Measurements from ENCODE around the gene C18orf54. TPM values are rescaled to one million over a fixed set of nuclear protein-coding genes. Genes with fewer than 3 reads are reported as not detected.
A peak's percentile ranks its signal among the peaks of the same experiment; 100 is the strongest.
"Not testable (repeated sequence)": the region's sequence is repeated elsewhere in the genome, so short reads cannot be mapped to it uniquely, and the experiment has no call there.

The C18orf54 gene
- 10 to 100 TPM; 17.8 to 29.5 TPM for total RNA-seq
- 21.0 TPM for polyA plus RNA-seq (2013, experiment 1 of 2)
- 22.6 TPM for polyA plus RNA-seq (2013, experiment 2 of 2)
- long read RNA-seq, experiment 1, full-length matches to known transcripts: 2 of 15 reads
- long read RNA-seq, experiment 1, partial matches to known transcripts: 0 of 15 reads
- long read RNA-seq, experiment 1, other reads (novel, unspliced or antisense): 13 of 15 reads
- long read RNA-seq, experiment 2, full-length matches to known transcripts: 18 of 30 reads
- long read RNA-seq, experiment 2, partial matches to known transcripts: 3 of 30 reads
- long read RNA-seq, experiment 2, other reads (novel, unspliced or antisense): 9 of 30 reads
- long read RNA-seq, experiment 3, full-length matches to known transcripts: 17 of 25 reads
- long read RNA-seq, experiment 3, partial matches to known transcripts: 1 of 25 reads
- long read RNA-seq, experiment 3, other reads (novel, unspliced or antisense): 7 of 25 reads
- long read RNA-seq, experiment 4, partial matches to known transcripts: 1 of 1 reads
- long read RNA-seq, experiment 4, other reads (novel, unspliced or antisense): 0 of 1 reads

DNA sequence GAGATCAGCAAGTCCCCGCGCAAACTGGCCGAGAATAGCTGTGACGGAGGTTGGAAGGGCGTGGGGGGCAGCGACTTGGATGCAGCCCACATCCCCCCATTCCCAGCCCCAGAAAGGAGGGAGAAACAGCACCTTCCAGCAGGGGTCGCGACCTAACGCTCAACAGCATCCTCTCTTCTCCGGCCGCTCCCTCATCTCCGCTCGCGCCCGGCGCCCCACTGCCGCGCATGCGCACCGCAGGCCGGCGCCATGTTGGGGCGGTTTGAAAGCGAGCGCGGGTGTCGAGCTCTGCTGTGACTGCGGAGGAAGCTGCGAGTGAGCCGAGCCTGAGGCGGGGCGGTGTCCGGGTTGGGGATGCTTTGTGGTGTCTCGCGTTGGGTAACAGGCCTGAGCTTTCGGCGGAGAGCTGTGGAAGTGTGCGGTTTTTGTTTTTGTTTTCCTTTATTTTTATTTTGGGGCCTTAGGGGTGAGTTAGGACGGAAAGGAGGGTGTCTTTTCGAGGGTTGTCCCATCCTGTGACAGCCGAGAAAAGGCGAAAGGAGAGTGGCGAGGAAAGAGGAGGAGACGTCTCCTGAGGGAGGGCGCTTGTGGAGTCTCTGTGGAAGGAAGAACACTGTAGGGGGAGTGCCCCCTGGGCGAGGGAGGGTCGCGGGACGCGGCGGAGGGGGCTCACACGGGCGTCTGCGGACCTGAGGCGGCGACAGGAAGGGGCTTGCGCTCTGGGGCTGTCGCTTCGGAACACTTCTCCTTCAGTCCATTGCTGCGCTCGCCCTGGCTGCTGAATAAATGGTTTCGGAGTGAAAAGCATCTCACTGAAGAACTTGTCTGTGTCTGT, at the start of gene C18orf54, which contains the start of gene STARD6:
C18orf54 (plus strand) TSS at position 247 of the 835 bp plus-strand sequence. CDS start 2,667 bp downstream, outside the sequence.
STARD6 (minus strand) TSS at position 199 of the 835 bp plus-strand sequence. CDS start 3,285 bp downstream, outside the sequence.
- DNase-seq: peak; percentile 97
- Mint-ChIP-seq H3K4me3 (peak within 1 kb of the TSS; percentile 94), H3K27ac (peak within 1 kb of the TSS; percentile 91), H3K9me3 (no peaks in the 10 kb centered on the region), H3K36me3 (ENCODE audit: low read depth) (peaks cover 19% of the 10 kb centered on the region), H3K4me1 (peaks cover 15% of the 10 kb centered on the region), H3K27me3 (ENCODE audit: insufficient read depth) (no peaks in the 10 kb centered on the region)
- H3K36me3 ChIP-seq (ENCODE audit: control insufficient read depth, insufficient read depth, low read length): peaks cover 23% of the 10 kb centered on the region
- peak within 1 kb of the TSS; percentile 85 for H3K4me3 ChIP-seq (ENCODE audit: low read length)
- H3K9ac ChIP-seq (ENCODE audit: extremely low read depth, low read length, poor library complexity, severe bottlenecking): peak within 1 kb of the TSS; percentile 60
- 0% methylated on average over 13 to 62 of the region's 62 CpGs for WGBS, 2 experiments (ENCODE audit: insufficient coverage in 1 of 2, insufficient read length in 1 of 2)
- no peaks in the 10 kb centered on the region for H3K27me3 ChIP-seq (ENCODE audit: control insufficient read depth, insufficient read depth, low read length, poor library complexity, severe bottlenecking)
- peak within 1 kb of the TSS; percentile 73 for H3K27ac ChIP-seq (ENCODE audit: low read depth, low read length)
- TF ChIP-seq, protein P1, sequence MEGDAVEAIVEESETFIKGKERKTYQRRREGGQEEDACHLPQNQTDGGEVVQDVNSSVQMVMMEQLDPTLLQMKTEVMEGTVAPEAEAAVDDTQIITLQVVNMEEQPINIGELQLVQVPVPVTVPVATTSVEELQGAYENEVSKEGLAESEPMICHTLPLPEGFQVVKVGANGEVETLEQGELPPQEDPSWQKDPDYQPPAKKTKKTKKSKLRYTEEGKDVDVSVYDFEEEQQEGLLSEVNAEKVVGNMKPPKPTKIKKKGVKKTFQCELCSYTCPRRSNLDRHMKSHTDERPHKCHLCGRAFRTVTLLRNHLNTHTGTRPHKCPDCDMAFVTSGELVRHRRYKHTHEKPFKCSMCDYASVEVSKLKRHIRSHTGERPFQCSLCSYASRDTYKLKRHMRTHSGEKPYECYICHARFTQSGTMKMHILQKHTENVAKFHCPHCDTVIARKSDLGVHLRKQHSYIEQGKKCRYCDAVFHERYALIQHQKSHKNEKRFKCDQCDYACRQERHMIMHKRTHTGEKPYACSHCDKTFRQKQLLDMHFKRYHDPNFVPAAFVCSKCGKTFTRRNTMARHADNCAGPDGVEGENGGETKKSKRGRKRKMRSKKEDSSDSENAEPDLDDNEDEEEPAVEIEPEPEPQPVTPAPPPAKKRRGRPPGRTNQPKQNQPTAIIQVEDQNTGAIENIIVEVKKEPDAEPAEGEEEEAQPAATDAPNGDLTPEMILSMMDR (conservative IDR thresholded peaks at IDR 0.05): peak; percentile 82
- H3K9me3 ChIP-seq (ENCODE audit: control insufficient read depth, low read length): no peaks in the 10 kb centered on the region
- H3K4me1 ChIP-seq (ENCODE audit: control insufficient read depth, insufficient read depth, low read length): no peaks in the 10 kb centered on the region

DNA sequence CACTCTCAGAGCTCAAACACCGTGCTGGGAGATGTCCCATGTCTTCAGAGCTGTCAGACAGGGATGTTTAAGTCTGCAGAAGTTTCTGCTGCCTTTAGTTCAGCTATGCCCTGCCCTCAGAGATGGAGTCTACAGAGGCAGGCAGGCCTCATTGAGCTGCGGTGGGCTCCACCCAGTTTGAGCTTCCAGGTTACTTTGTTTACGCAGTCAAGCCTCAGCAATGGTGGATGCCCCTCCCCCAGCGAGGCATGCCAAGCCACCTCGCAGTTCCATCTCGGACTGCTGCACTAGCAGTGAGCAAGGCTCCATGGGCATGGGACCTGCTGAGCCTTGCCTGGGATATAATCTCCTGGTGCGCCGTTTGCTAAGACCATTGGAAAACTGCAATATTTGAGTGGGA, 48.1 kb upstream of the C18orf54 start:
- WGBS, 2 experiments (ENCODE audit: insufficient coverage in 1 of 2, insufficient read length in 1 of 2): 86 to 94% methylated on average over 4 to 8 of the region's 8 CpGs
- H3K36me3 ChIP-seq (ENCODE audit: control insufficient read depth, insufficient read depth, low read length): not testable (repeated sequence)

DNA sequence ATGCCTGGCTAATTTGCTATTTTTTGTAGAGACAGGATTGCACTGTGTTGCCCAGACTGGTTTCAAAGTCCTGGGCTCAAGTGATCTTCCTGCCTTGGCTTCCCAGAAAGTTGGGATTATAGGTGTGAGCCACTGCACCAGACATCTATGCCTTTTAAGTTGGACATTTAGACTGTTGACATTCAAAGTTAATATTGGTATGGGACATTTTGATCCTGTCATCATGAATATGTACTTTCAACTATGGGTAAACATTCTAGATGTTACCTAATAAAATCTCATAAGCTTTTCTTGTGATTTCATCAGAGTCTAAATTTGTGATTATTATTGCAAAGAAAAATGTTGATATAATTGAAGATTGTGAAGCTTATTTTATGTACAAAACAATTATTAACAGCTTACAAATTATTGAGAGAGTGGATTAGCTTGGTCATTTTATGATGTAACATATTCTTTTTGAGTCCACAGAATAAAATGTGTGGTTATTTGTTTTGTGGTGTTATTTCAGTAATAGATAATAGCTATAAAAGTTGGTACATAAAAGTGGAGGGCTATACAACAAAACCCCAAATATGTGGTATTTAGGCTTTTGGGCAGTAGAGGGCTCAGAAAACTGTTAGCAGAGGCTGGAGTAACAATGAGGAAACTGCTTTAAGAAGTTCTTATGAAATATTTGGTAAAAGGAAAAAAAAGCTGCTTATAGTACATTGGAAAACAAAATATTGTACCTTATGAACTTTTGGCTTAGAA, 41.5 kb upstream of the C18orf54 start:
- Mint-ChIP-seq H3K27ac (no peak overlapping the region), H3K4me1 (no peaks in the 10 kb centered on the region), H3K9me3 (no peaks in the 10 kb centered on the region), H3K36me3 (ENCODE audit: low read depth) (no peaks in the 10 kb centered on the region), H3K4me3 (no peak overlapping the region), H3K27me3 (ENCODE audit: insufficient read depth) (no peaks in the 10 kb centered on the region)
- no peaks in the 10 kb centered on the region for H3K27me3 ChIP-seq (ENCODE audit: control insufficient read depth, insufficient read depth, low read length, poor library complexity, severe bottlenecking)
- DNase-seq: no peak
- no peaks in the 10 kb centered on the region for H3K4me1 ChIP-seq (ENCODE audit: control insufficient read depth, insufficient read depth, low read length)
- no peaks in the 10 kb centered on the region for H3K9me3 ChIP-seq (ENCODE audit: control insufficient read depth, low read length)
- H3K36me3 ChIP-seq (ENCODE audit: control insufficient read depth, insufficient read depth, low read length): no peaks in the 10 kb centered on the region
- TF ChIP-seq, protein P1 (conservative IDR thresholded peaks at IDR 0.05): peak; percentile 21
- no peak overlapping the region for H3K4me3 ChIP-seq (ENCODE audit: low read length)
- no peak overlapping the region for H3K27ac ChIP-seq (ENCODE audit: low read depth, low read length)
- H3K9ac ChIP-seq (ENCODE audit: extremely low read depth, low read length, poor library complexity, severe bottlenecking): no peak overlapping the region

More for the DNA sequence above, 48.1 kb upstream of the C18orf54 start:
- not testable (repeated sequence) for H3K9me3 ChIP-seq (ENCODE audit: control insufficient read depth, low read length); H3K4me3 Mint-ChIP-seq; H3K4me1 ChIP-seq (ENCODE audit: control insufficient read depth, insufficient read depth, low read length); H3K9me3 Mint-ChIP-seq; H3K9ac ChIP-seq (ENCODE audit: extremely low read depth, low read length, poor library complexity, severe bottlenecking); H3K4me1 Mint-ChIP-seq; H3K27ac Mint-ChIP-seq; H3K36me3 Mint-ChIP-seq (ENCODE audit: low read depth); H3K4me3 ChIP-seq (ENCODE audit: low read length); H3K27me3 ChIP-seq (ENCODE audit: control insufficient read depth, insufficient read depth, low read length, poor library complexity, severe bottlenecking); H3K27ac ChIP-seq (ENCODE audit: low read depth, low read length); DNase-seq; H3K27me3 Mint-ChIP-seq (ENCODE audit: insufficient read depth)
